Measurements from ENCODE around the gene MAGI2. TPM values are rescaled to one million over a fixed set of nuclear protein-coding genes. Genes with fewer than 3 reads are reported as not detected.
"Not testable (repeated sequence)": the region's sequence is repeated elsewhere in the genome, so short reads cannot be mapped to it uniquely, and the experiment has no call there.

Gene MAGI2
- total RNA-seq, 1 experiment from 2014 or later: 0.07 TPM

GRCh38 chr7:78327718-78328117 lies 1125.7 kb downstream of the MAGI2 start:
- no peaks in the 10 kb centered on the region for H3K9me3 Mint-ChIP-seq (ENCODE audit: unreplicated experiment)
- ChIA-PET POLR2A (no interaction called here), CTCF (no interaction called here)
- TF ChIP-seq, protein P1, sequence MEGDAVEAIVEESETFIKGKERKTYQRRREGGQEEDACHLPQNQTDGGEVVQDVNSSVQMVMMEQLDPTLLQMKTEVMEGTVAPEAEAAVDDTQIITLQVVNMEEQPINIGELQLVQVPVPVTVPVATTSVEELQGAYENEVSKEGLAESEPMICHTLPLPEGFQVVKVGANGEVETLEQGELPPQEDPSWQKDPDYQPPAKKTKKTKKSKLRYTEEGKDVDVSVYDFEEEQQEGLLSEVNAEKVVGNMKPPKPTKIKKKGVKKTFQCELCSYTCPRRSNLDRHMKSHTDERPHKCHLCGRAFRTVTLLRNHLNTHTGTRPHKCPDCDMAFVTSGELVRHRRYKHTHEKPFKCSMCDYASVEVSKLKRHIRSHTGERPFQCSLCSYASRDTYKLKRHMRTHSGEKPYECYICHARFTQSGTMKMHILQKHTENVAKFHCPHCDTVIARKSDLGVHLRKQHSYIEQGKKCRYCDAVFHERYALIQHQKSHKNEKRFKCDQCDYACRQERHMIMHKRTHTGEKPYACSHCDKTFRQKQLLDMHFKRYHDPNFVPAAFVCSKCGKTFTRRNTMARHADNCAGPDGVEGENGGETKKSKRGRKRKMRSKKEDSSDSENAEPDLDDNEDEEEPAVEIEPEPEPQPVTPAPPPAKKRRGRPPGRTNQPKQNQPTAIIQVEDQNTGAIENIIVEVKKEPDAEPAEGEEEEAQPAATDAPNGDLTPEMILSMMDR (IDR thresholded peaks at IDR 0.05; ENCODE audit: unreplicated experiment): no peak
- no peaks in the 10 kb centered on the region for H3K4me1 Mint-ChIP-seq (ENCODE audit: insufficient read depth, unreplicated experiment)
- no peak for DNase-seq (ENCODE audit: unreplicated experiment)
- H3K27ac Mint-ChIP-seq (ENCODE audit: low read depth, unreplicated experiment): no peak overlapping the region
- no peaks in the 10 kb centered on the region for H3K36me3 Mint-ChIP-seq (ENCODE audit: insufficient read depth, unreplicated experiment)
- intact Hi-C loops (cut with micrococcal nuclease): no loop called here
- no TSS peak for BruUV-seq (replicated peaks)
- H3K4me3 Mint-ChIP-seq (ENCODE audit: unreplicated experiment): no peak overlapping the region
- peaks cover 10% of the 10 kb centered on the region for H3K27me3 Mint-ChIP-seq (ENCODE audit: insufficient read depth, unreplicated experiment)

DNA sequence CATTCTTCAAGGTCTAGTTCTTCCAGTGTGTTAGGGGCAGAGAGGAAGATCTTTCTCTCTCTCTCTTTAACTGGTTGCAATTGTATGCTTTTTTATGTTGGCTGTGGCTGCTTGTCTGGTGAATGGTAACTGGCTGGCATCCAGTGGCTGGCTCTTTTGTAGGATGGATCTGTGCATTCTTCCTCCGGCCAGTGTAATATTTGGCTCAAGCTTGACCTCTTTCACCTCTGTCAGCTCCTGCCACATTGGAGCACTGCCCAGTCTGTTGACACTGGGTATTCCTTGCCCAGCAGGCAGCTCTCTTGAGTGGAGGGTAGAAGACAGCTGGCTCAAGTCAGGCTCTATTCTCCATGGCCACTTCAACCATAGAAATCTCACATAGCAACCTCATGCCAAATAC lies 1126.6 kb downstream of the MAGI2 start:
- Mint-ChIP-seq H3K27me3 (ENCODE audit: insufficient read depth, unreplicated experiment) (peaks cover 10% of the 10 kb centered on the region), H3K9me3 (ENCODE audit: unreplicated experiment) (no peaks in the 10 kb centered on the region), H3K27ac (ENCODE audit: low read depth, unreplicated experiment) (no peak overlapping the region), H3K36me3 (ENCODE audit: insufficient read depth, unreplicated experiment) (no peaks in the 10 kb centered on the region), H3K4me1 (ENCODE audit: insufficient read depth, unreplicated experiment) (no peaks in the 10 kb centered on the region), H3K4me3 (ENCODE audit: unreplicated experiment) (no peak overlapping the region)
- POLR2A ChIA-PET: no interaction called here
- DNase-seq (ENCODE audit: unreplicated experiment): no peak
- CTCF ChIA-PET: no interaction called here
- intact Hi-C loops (cut with micrococcal nuclease): no loop called here
- TF ChIP-seq, protein P1 (IDR thresholded peaks at IDR 0.05; ENCODE audit: unreplicated experiment): no peak
- BruUV-seq (replicated peaks): no TSS peak

DNA sequence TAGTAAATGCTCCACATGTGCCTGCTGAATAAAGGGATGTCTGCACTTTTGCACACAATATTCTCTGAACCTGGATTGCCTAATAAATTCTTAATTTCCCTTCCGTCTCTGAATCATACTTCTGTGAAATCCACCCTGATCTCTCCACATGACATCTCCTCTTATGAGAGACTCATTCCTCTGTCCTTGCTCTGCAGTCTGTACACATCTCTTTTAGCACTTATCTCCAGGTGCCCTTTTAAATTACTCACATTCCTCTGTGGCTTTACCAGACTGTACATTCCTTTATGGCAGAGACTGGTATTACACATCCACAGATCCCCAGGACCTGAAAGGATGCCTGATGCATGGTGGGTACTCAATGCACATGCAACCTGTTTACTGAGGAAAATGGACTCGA lies 1127.3 kb downstream of the MAGI2 start:
- BruUV-seq (replicated peaks): no TSS peak
- H3K27ac Mint-ChIP-seq (ENCODE audit: low read depth, unreplicated experiment): no peak overlapping the region
- H3K4me1 Mint-ChIP-seq (ENCODE audit: insufficient read depth, unreplicated experiment): no peaks in the 10 kb centered on the region
- H3K9me3 Mint-ChIP-seq (ENCODE audit: unreplicated experiment): no peaks in the 10 kb centered on the region
- H3K4me3 Mint-ChIP-seq (ENCODE audit: unreplicated experiment): no peak overlapping the region
- peaks cover 10% of the 10 kb centered on the region for H3K27me3 Mint-ChIP-seq (ENCODE audit: insufficient read depth, unreplicated experiment)
- TF ChIP-seq, protein P1 (IDR thresholded peaks at IDR 0.05; ENCODE audit: unreplicated experiment): no peak
- intact Hi-C loops (cut with micrococcal nuclease): no loop called here
- no peak for DNase-seq (ENCODE audit: unreplicated experiment)
- CTCF ChIA-PET: no interaction called here
- POLR2A ChIA-PET: no interaction called here
- no peaks in the 10 kb centered on the region for H3K36me3 Mint-ChIP-seq (ENCODE audit: insufficient read depth, unreplicated experiment)

DNA sequence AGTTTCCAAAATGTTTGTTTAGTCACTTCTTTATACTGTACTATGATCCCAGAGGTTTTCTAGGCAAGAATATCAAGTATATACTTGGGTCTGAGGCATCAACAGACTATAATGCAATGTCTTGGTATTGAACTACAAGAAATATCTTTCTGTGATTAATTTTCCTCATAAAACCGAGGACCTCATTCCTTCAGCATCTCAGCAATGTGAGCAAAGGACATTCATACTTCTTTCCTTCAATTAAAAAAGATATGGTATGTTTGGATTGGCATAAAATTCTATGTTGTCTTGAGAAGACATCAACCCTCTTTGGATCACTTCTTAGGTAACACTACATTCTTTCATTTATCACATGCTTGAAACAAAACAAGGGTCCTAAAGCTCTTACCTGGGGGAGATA lies 1130.3 kb downstream of the MAGI2 start:
- Mint-ChIP-seq H3K9me3 (ENCODE audit: unreplicated experiment) (no peaks in the 10 kb centered on the region), H3K4me3 (ENCODE audit: unreplicated experiment) (no peak overlapping the region), H3K27me3 (ENCODE audit: insufficient read depth, unreplicated experiment) (peaks cover 33% of the 10 kb centered on the region), H3K27ac (ENCODE audit: low read depth, unreplicated experiment) (no peak overlapping the region), H3K36me3 (ENCODE audit: insufficient read depth, unreplicated experiment) (no peaks in the 10 kb centered on the region), H3K4me1 (ENCODE audit: insufficient read depth, unreplicated experiment) (no peaks in the 10 kb centered on the region)
- no peak for DNase-seq (ENCODE audit: unreplicated experiment)
- no TSS peak for BruUV-seq (replicated peaks)
- TF ChIP-seq, protein P1 (IDR thresholded peaks at IDR 0.05; ENCODE audit: unreplicated experiment): no peak
- POLR2A ChIA-PET: no interaction called here
- CTCF ChIA-PET: no interaction called here
- intact Hi-C loops (cut with micrococcal nuclease): no loop called here

GRCh38 chr7:78322231-78322630 lies 1131.2 kb downstream of the MAGI2 start:
- H3K9me3 Mint-ChIP-seq (ENCODE audit: unreplicated experiment); DNase-seq (ENCODE audit: unreplicated experiment); POLR2A ChIA-PET; H3K4me3 Mint-ChIP-seq (ENCODE audit: unreplicated experiment); BruUV-seq (replicated peaks); H3K36me3 Mint-ChIP-seq (ENCODE audit: insufficient read depth, unreplicated experiment); H3K27ac Mint-ChIP-seq (ENCODE audit: low read depth, unreplicated experiment); intact Hi-C loops (cut with micrococcal nuclease); H3K4me1 Mint-ChIP-seq (ENCODE audit: insufficient read depth, unreplicated experiment); CTCF ChIA-PET: not testable (repeated sequence)
- peaks cover 42% of the 10 kb centered on the region for H3K27me3 Mint-ChIP-seq (ENCODE audit: insufficient read depth, unreplicated experiment)

Data from MCF 10A (cell line).